Endothelial cell of umbilical vein (primary cell): ENCODE data around the gene MAML2. TPM values are rescaled to one million over a fixed set of nuclear protein-coding genes. Genes with fewer than 3 reads are reported as not detected.

Source experiments
- BruUV-seq: library from RNA; stranded (reverse); fragments of 400-500 nt; replicated peaks from 2 replicates; lab custom pipeline; 2021; lab: Mats Ljungman, UMichigan
- CTCF ChIA-PET: fragments of 300-600, 350-600 bp; sonication (Branson Sonifier 250); formaldehyde crosslinking; loops from one replicate; lab custom pipeline; 2021; ENCODE audit warnings: antibody characterized with exemption, inconsistent platforms; lab: Charles Lee
- POLR2A ChIA-PET: fragments of 300-600, 350-600 bp; sonication (Branson Sonifier 250); formaldehyde crosslinking; loops from one replicate; lab custom pipeline; 2021; ENCODE audit warnings: antibody characterized with exemption, inconsistent platforms; lab: Charles Lee
- DNase-seq: peaks from one replicate; pipeline ENCODE4 v3.0.0-alpha.2; 2011; ENCODE audit warnings: low read depth, low spot score
- FAIRE-seq: peaks from 2 replicates; lab custom pipeline; 2011; peaks lifted over from hg19 to GRCh38; lab: Jason Lieb, UNC
- H2AFZ ChIP-seq: 2 replicates; pipeline ENCODE4 v1.6.0; 2012; ENCODE audit warnings: low read depth, low read length, control low read depth, inconsistent platforms
- H3K27ac ChIP-seq: 2 replicates; pipeline ENCODE4 v1.5.1; 2011; ENCODE audit warnings: low read depth, mild to moderate bottlenecking, control low read depth, low read length, moderate library complexity; ENCODE audit not compliant: insufficient read depth
- H3K27me3 ChIP-seq, 2 experiments: 2 replicates each; pipeline versions ENCODE4 v1.6.0 to v1.6.1; 2011; ENCODE audit warnings: low read length in 2 of 2, mixed read lengths in 1 of 2; ENCODE audit not compliant: control insufficient read depth in 2 of 2, insufficient read depth in 2 of 2
- H3K36me3 ChIP-seq, 2 experiments: 2 replicates in 1 of 2; 3 replicates in 1 of 2; pipeline ENCODE4 v1.5.1; 2011; ENCODE audit warnings: low read length in 2 of 2, mild to moderate bottlenecking in 1 of 2, moderate library complexity in 1 of 2; ENCODE audit not compliant: control insufficient read depth in 2 of 2, insufficient read depth in 2 of 2; ENCODE audit errors: extremely low read depth in 1 of 2
- H3K4me1 ChIP-seq: 3 replicates; pipeline ENCODE4 v1.5.1; 2011; ENCODE audit warnings: mild to moderate bottlenecking, low read length; ENCODE audit not compliant: control insufficient read depth, insufficient read depth; ENCODE audit errors: extremely low read depth
- H3K4me2 ChIP-seq: 2 replicates; pipeline ENCODE4 v1.6.1; 2011; ENCODE audit warnings: low read length, control low read depth, mixed read lengths; ENCODE audit not compliant: insufficient read depth
- H3K4me3 ChIP-seq, 3 experiments: fragments of 200-600 bp in 1 of 3; sonication (generic), shearing (Covaris generic) in 1 of 3; replicated peaks in 1 of 3; 2 replicates each; pipeline ENCODE4 v1.5.1; 2011 to 2016; ENCODE audit warnings: control low read depth in 3 of 3, low read length in 3 of 3, mild to moderate bottlenecking in 2 of 3, inconsistent platforms in 1 of 3, low read depth in 1 of 3, moderate library complexity in 1 of 3; ENCODE audit not compliant: insufficient read depth in 1 of 3
- H3K79me2 ChIP-seq: 2 replicates; pipeline ENCODE4 v1.6.0; 2012; ENCODE audit warnings: low read length, inconsistent platforms; ENCODE audit not compliant: control insufficient read depth, insufficient read depth
- H3K9ac ChIP-seq: replicated peaks from 2 replicates; pipeline ENCODE3; 2011; ENCODE audit warnings: low read length, control low read depth; ENCODE audit not compliant: insufficient read depth; ENCODE audit errors: extremely low read depth
- H3K9me1 ChIP-seq: replicated peaks from 3 replicates; pipeline ENCODE4 v1.6.0; 2011; ENCODE audit warnings: mild to moderate bottlenecking, low read length; ENCODE audit not compliant: control insufficient read depth, insufficient read depth; ENCODE audit errors: extremely low read depth
- H3K9me3 ChIP-seq: replicated peaks from 2 replicates; pipeline ENCODE4 v1.5.1; 2012; ENCODE audit warnings: low read length, inconsistent platforms; ENCODE audit not compliant: control insufficient read depth, insufficient read depth
- H4K20me1 ChIP-seq: replicated peaks from 2 replicates; pipeline ENCODE3; 2011; ENCODE audit warnings: mild to moderate bottlenecking, low read length; ENCODE audit not compliant: control insufficient read depth, insufficient read depth; ENCODE audit errors: extremely low read depth
- CTCF ChIP-seq, 2 donors: IDR thresholded peaks; 1 replicate in 1 of 2; 2 replicates in 1 of 2; pipeline ENCODE4 v1.5.1; 2011; ENCODE audit warnings: low read length in 2 of 2, mild to moderate bottlenecking in 2 of 2, moderate library complexity in 2 of 2, control low read depth in 1 of 2, inconsistent platforms in 1 of 2, low read depth in 1 of 2; ENCODE audit not compliant: insufficient read depth in 1 of 2; ENCODE audit errors: extremely low read depth in 1 of 2
- EZH2 ChIP-seq: IDR thresholded peaks from 2 replicates; pipeline ENCODE4 v1.6.1; 2012; ENCODE audit warnings: borderline replicate concordance, low read depth, mild to moderate bottlenecking, moderate library complexity, low read length, inconsistent platforms; ENCODE audit not compliant: severe bottlenecking
- FOS ChIP-seq: IDR thresholded peaks from 2 replicates; pipeline ENCODE4 v1.6.1; 2011; ENCODE audit warnings: mild to moderate bottlenecking, low read length, moderate library complexity, borderline replicate concordance; ENCODE audit not compliant: insufficient read depth
- GATA2 ChIP-seq: IDR thresholded peaks from 2 replicates; pipeline ENCODE4 v1.7.0; 2011; ENCODE audit warnings: low read depth, mild to moderate bottlenecking, moderate library complexity, mixed read lengths, low read length; ENCODE audit not compliant: insufficient read length, insufficient read depth
- JUN ChIP-seq: IDR thresholded peaks from 2 replicates; pipeline ENCODE4 v1.6.1; 2011; ENCODE audit warnings: borderline replicate concordance, low read depth; ENCODE audit not compliant: insufficient read length, insufficient read depth
- MYC ChIP-seq: IDR thresholded peaks from one replicate; pipeline ENCODE4 v1.6.1; 2011; ENCODE audit warnings: mild to moderate bottlenecking, low read depth, low read length
- POLR2A ChIP-seq: IDR thresholded peaks from 2 replicates; pipeline ENCODE4 v1.6.1; 2012; ENCODE audit warnings: low read depth, mild to moderate bottlenecking, control low read depth, low read length
- POLR2AphosphoS5 ChIP-seq: IDR thresholded peaks from 2 replicates; pipeline ENCODE4 v1.6.1; 2012; ENCODE audit warnings: low read depth, mild to moderate bottlenecking, control low read depth, low read length, moderate library complexity; ENCODE audit not compliant: insufficient read depth
- dilution Hi-C: fragments of 300-500 bp; cut with MboI; formaldehyde crosslinking; loops from one replicate; pipeline ENCODE4 v1.15.0; 2019; ENCODE audit warnings: low sequenced_read_pairs; ENCODE audit not compliant: extremely low pct_ligation_motif_present
- intact Hi-C: fragments of 100-400 bp; cut with micrococcal nuclease; formaldehyde crosslinking; loops from one replicate; pipeline ENCODE4 v1.10.0; 2022
- polyA plus RNA-seq, 4 experiments: library from polyadenylated mRNA; depleted of rRNA in 3 of 4; stranded (reverse) in 3 of 4; unstranded in 1 of 4; fragments of >200 nt; gene quantifications; 2 replicates each; pipeline versions ENCODE4 v1.2.1 to v1.2.3, GENCODE V29; 2011 to 2012; ENCODE audit warnings: missing spikeins in 1 of 4
- total RNA-seq: library from RNA; stranded (reverse); gene quantifications from 2 replicates; pipeline ENCODE4 v1.2.3, GENCODE V29; 2021
- TF ChIP-seq, protein P1 (sequence below): IDR thresholded peaks from 2 replicates; pipeline ENCODE4 v1.6.1; 2011; ENCODE audit not compliant: insufficient read depth, insufficient read length

MAML2 gene
- total and polyA plus RNA-seq, 2 donors (not counting 3 experiments of a cell fraction or from before 2014, with no cell fraction given) = 12.4 to 16.8 TPM

GRCh38 chr11:96215826-96216225 lies 127.2 kb downstream of the MAML2 start:
- ChIA-PET POLR2A (interaction anchor here (0.6 kb wide), 1 partner anchor 17 kb away, joined by 9 read pairs; no protein-coding TSS in a partner anchor), CTCF (interaction anchor here (0.7 to 3.5 kb wide), 4 partner anchors 11 to 380 kb away, joined by 3 to 28 read pairs (median 6); partner anchors contain the start of gene MAML2)
- Histone ChIP-seq H3K9me3 (no peaks in the 10 kb centered on the region), H4K20me1 (no peaks in the 10 kb centered on the region), H3K4me3 (peak overlapping the region in 1 of 3 experiments; percentile 4), H3K9me1 (no peaks in the 10 kb centered on the region), H3K27ac (peak overlapping the region; percentile 92), H2AFZ (no peak overlapping the region), H3K9ac (peak overlapping the region; percentile 63), H3K79me2 (peaks cover 7% of the 10 kb centered on the region), H3K4me2 (peak overlapping the region; percentile 45), H3K27me3 (no peaks in the 10 kb centered on the region), H3K36me3 (no peaks in the 10 kb centered on the region), H3K4me1 (peaks cover 71% of the 10 kb centered on the region)
- no TSS peak for BruUV-seq
- dilution Hi-C loops = no loop called here
- intact Hi-C loops = loop anchor here (1.0 kb wide), 4 partner anchors 9 to 91 kb away; no protein-coding TSS in a partner anchor
- TF ChIP-seq POLR2AphosphoS5 (no peak), GATA2 (no peak), JUN (no peak), MYC (no peak), POLR2A (no peak), EZH2 (no peak)
- DNase-seq (peak; percentile 15), FAIRE-seq (no peak)

GRCh38 chr11:96215110-96215782 lies 127.7 kb downstream of the MAML2 start:
- Histone ChIP-seq H3K36me3 (no peaks in the 10 kb centered on the region), H3K9ac (peak overlapping the region; percentile 63), H4K20me1 (no peaks in the 10 kb centered on the region), H3K79me2 (peaks cover 7% of the 10 kb centered on the region), H2AFZ (peak overlapping the region; percentile 10), H3K27me3 (no peaks in the 10 kb centered on the region), H3K4me2 (peak overlapping the region; percentile 45), H3K4me1 (peaks cover 66% of the 10 kb centered on the region), H3K9me3 (no peaks in the 10 kb centered on the region), H3K27ac (peak overlapping the region; percentile 92), H3K4me3 (peak overlapping the region in 1 of 3 experiments; percentile 4), H3K9me1 (no peaks in the 10 kb centered on the region)
- ChIA-PET CTCF (interaction anchor here (0.7 to 3.5 kb wide), 10 partner anchors 10 to 379 kb away, joined by 3 to 28 read pairs (median 4); partner anchors contain the start of gene MAML2), POLR2A (interaction anchor here (0.6 to 1.7 kb wide), 2 partner anchors 17 to 174 kb away, joined by 4 to 9 read pairs; partner anchors contain the start of genes CCDC82 and JRKL)
- FAIRE-seq (peak; percentile 89), DNase-seq (peak; percentile 81)
- TF ChIP-seq MYC = no peak
- TF ChIP-seq, protein P1, sequence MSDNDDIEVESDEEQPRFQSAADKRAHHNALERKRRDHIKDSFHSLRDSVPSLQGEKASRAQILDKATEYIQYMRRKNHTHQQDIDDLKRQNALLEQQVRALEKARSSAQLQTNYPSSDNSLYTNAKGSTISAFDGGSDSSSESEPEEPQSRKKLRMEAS = no peak
- peak; percentile 38 for TF ChIP-seq POLR2A
- peak; percentile 50 for TF ChIP-seq POLR2AphosphoS5
- TF ChIP-seq GATA2 = peak; percentile 47
- peak; percentile 54 for TF ChIP-seq FOS
- TF ChIP-seq CTCF (IDR thresholded peaks at IDR 0.05; ENCODE audit: extremely low read depth in 1 of 2, insufficient read depth in 1 of 2, low read depth in 1 of 2, low read length in 2 of 2) = no peak
- no peak for TF ChIP-seq EZH2
- peak; percentile 11 for TF ChIP-seq JUN
- dilution Hi-C loops (no loop called here), intact Hi-C loops (loop anchor here (1.0 kb wide), 4 partner anchors 8 to 92 kb away; no protein-coding TSS in a partner anchor)
- BruUV-seq = TSS peak; percentile 72
